HepG2 (cell line): Measurements from ENCODE around the gene C10orf120. TPM values are rescaled to one million over a fixed set of nuclear protein-coding genes. Genes with fewer than 3 reads are reported as not detected.

Source experiments
- ATAC-seq: fragments of 200-7000 bp; cut with Tn5 transposase; 3 replicates; pipeline ENCODE4 v1.9.1; 2020; ENCODE audit warnings: mild to moderate bottlenecking, moderate library complexity
- BruUV-seq: library from RNA; stranded (reverse); fragments of 400-500 nt; replicated peaks from 2 replicates; lab custom pipeline; 2021; lab: Mats Ljungman, UMichigan
- CTCF ChIA-PET: fragments of 300-600 bp; formaldehyde crosslinking; extraction: SDS; loops from one replicate; lab custom pipeline; 2021; ENCODE audit warnings: low total read pairs, inconsistent platforms, low intra/inter-chr PET ratio; lab: Yijun Ruan, JAX
- POLR2A ChIA-PET: fragments of 350-600 bp; sonication (Branson Sonifier 250); formaldehyde crosslinking; loops from one replicate; lab custom pipeline; 2020; ENCODE audit warnings: antibody characterized with exemption, inconsistent platforms; lab: Yijun Ruan, JAX
- DNase-seq: peaks from one replicate; pipeline ENCODE4 v3.0.0-alpha.2; 2015; ENCODE audit warnings: low spot score
- FAIRE-seq: peaks from 3 replicates; lab custom pipeline; 2011; peaks lifted over from hg19 to GRCh38; lab: Jason Lieb, UNC
- H2AFZ ChIP-seq: one replicate; pipeline ENCODE4 v1.6.1; 2011; ENCODE audit warnings: low read length, inconsistent platforms
- H3K27ac ChIP-seq: fragments of 300-600 bp; 3 replicates; pipeline ENCODE4 v1.8.0; 2011; ENCODE audit warnings: mixed run types, mild to moderate bottlenecking, mixed read lengths, low read length, inconsistent platforms; ENCODE audit not compliant: insufficient read depth; ENCODE audit errors: extremely low read length
- H3K27me3 ChIP-seq, 2 experiments: fragments of 200-600 bp in 1 of 2; 2 replicates in 1 of 2; 3 replicates in 1 of 2; pipeline versions ENCODE4 v1.6.0 to v1.8.0; 2011; ENCODE audit warnings: low read length in 2 of 2, mild to moderate bottlenecking in 2 of 2, moderate library complexity in 2 of 2, inconsistent platforms in 1 of 2; ENCODE audit not compliant: insufficient read depth in 2 of 2, control insufficient read depth in 1 of 2
- H3K36me3 ChIP-seq, 2 experiments: fragments of 200-600 bp in 1 of 2; replicated peaks in 1 of 2; 2 replicates in 1 of 2; 3 replicates in 1 of 2; pipeline versions ENCODE4 v1.5.1 to v1.8.0; 2011; ENCODE audit warnings: low read length in 2 of 2, inconsistent platforms in 1 of 2; ENCODE audit not compliant: insufficient read depth in 2 of 2, control insufficient read depth in 1 of 2
- H3K4me1 ChIP-seq: 2 replicates; pipeline ENCODE4 v1.5.1; 2012; ENCODE audit warnings: low read length, inconsistent platforms; ENCODE audit not compliant: insufficient read depth
- H3K4me2 ChIP-seq: 2 replicates; pipeline ENCODE4 v1.6.0; 2011; ENCODE audit warnings: low read depth, low read length, inconsistent platforms
- H3K4me3 ChIP-seq, 3 experiments: fragments of 200-600 bp in 1 of 3; sonication (generic), shearing (Covaris generic) in 1 of 3; replicated peaks in 1 of 3; 2 replicates each; pipeline ENCODE4 v1.5.1; 2011 to 2016; ENCODE audit warnings: low read length in 3 of 3, inconsistent platforms in 2 of 3, low read depth in 2 of 3, mild to moderate bottlenecking in 2 of 3, control low read depth in 1 of 3, mixed read lengths in 1 of 3; ENCODE audit not compliant: insufficient read depth in 1 of 3
- H3K79me2 ChIP-seq: one replicate; pipeline ENCODE4 v1.6.1; 2011; ENCODE audit warnings: low read length, inconsistent platforms; ENCODE audit not compliant: insufficient read depth
- H3K9ac ChIP-seq: 2 replicates; pipeline ENCODE4 v1.6.0; 2011; ENCODE audit warnings: mild to moderate bottlenecking, low read depth, low read length, inconsistent platforms; ENCODE audit not compliant: insufficient read depth
- H3K9me3 ChIP-seq: 2 replicates; pipeline ENCODE4 v1.5.1; 2012; ENCODE audit warnings: mild to moderate bottlenecking, low read length
- H4K20me1 ChIP-seq: 2 replicates; pipeline ENCODE4 v1.6.0; 2011; ENCODE audit warnings: inconsistent platforms, mild to moderate bottlenecking, low read length, moderate library complexity; ENCODE audit not compliant: insufficient read depth
- DDIT3 ChIP-seq: sonication (generic); formaldehyde crosslinking; IDR thresholded peaks from 2 replicates; pipeline ENCODE4 v1.4.0; 2020; ENCODE audit warnings: mild to moderate bottlenecking, missing genetic modification reagents
- EP300 ChIP-seq, 3 experiments: sonication (generic) in 1 of 3; formaldehyde crosslinking in 1 of 3; IDR thresholded peaks; 2 replicates each; pipeline versions ENCODE4 v1.5.1 to v1.6.1; 2011 to 2020; ENCODE audit warnings: low read depth in 2 of 3, low read length in 2 of 3, borderline replicate concordance in 1 of 3, improper control_type of control experiment in 1 of 3, mild to moderate bottlenecking in 1 of 3, missing genetic modification reagents in 1 of 3, moderate library complexity in 1 of 3
- GATA4 ChIP-seq: sonication (generic); IDR thresholded peaks from 2 replicates; pipeline ENCODE4 v1.6.1; 2016; ENCODE audit warnings: antibody characterized with exemption, low read depth, borderline replicate concordance
- MAFK ChIP-seq, 2 experiments: IDR thresholded peaks in 1 of 2; conservative IDR thresholded peaks in 1 of 2; 2 replicates each; pipeline ENCODE4 v1.6.1; 2011; ENCODE audit warnings: improper control_type of control experiment in 2 of 2, low read length in 2 of 2
- SMAD1 ChIP-seq: sonication (generic); formaldehyde crosslinking; IDR thresholded peaks from 2 replicates; pipeline ENCODE4 v1.4.0; 2020; ENCODE audit warnings: missing genetic modification reagents, low read depth, mild to moderate bottlenecking, borderline replicate concordance
- ZNF207 ChIP-seq: fragments of 450-650 bp; IDR thresholded peaks from 2 replicates; pipeline ENCODE4 v1.6.1; 2016; ENCODE audit warnings: antibody characterized with exemption, borderline replicate concordance
- ZNF260 ChIP-seq: sonication (generic); formaldehyde crosslinking; IDR thresholded peaks from 2 replicates; pipeline ENCODE4 v1.4.0; 2020; ENCODE audit warnings: missing genetic modification reagents, low read depth, mild to moderate bottlenecking, borderline replicate concordance
- ZNF775 ChIP-seq: sonication (generic); formaldehyde crosslinking; IDR thresholded peaks from 2 replicates; pipeline ENCODE4 v1.4.0; 2020; ENCODE audit warnings: missing genetic modification reagents, mild to moderate bottlenecking, moderate library complexity, borderline replicate concordance
- ZNF850 ChIP-seq: sonication (generic); formaldehyde crosslinking; conservative IDR thresholded peaks from 2 replicates; pipeline ENCODE4 v1.9.0; 2021; ENCODE audit warnings: mild to moderate bottlenecking, missing genetic modification reagents
- WGBS: methylation state at CpG from one replicate; pipeline ENCODE4 v1.1.6; 2017; ENCODE audit warnings: low lambda C conversion rate; 5-methylcytosine and 5-hydroxymethylcytosine counted together
- in situ Hi-C: cut with HindIII; loops from 2 replicates; pipeline ENCODE4 v1.10.0; 2017; ENCODE audit warnings: low pct_unique_long_range_greater_than_20kb; ENCODE audit not compliant: extremely low pct_ligation_motif_present
- intact Hi-C: fragments of 100-400 bp; cut with micrococcal nuclease; formaldehyde crosslinking; loops from one replicate; pipeline ENCODE4 v1.10.0; 2022; ENCODE audit not compliant: unreplicated experiment
- polyA plus RNA-seq, 8 experiments: library from polyadenylated mRNA; depleted of rRNA in 3 of 8; stranded (reverse) in 7 of 8; unstranded in 1 of 8; fragments of >200 nt; fragmentation: Illumina TruSeq in 4 of 8; extraction: Trizol in 4 of 8; gene quantifications; 2 replicates each; pipeline versions ENCODE4 v1.2.1 to v1.2.3, GENCODE V29; 2011 to 2016; ENCODE audit warnings: low read depth in 4 of 8, missing spikeins in 1 of 8, mixed read lengths in 1 of 8; ENCODE audit not compliant: insufficient read depth in 1 of 8
- total RNA-seq, 5 experiments: library from RNA; depleted of rRNA; stranded (reverse); fragments of >200 nt; fragmentation: Illumina TruSeq; extraction: Trizol; gene quantifications; 2 replicates each; pipeline ENCODE4 v1.2.3, GENCODE V29; 2016; ENCODE audit warnings: low read depth in 1 of 5

C10orf120 gene
- total and polyA plus RNA-seq, 2 of the 13 experiments (the other 11 are each of a cell fraction or from before 2014, with no cell fraction given), result not detected

GRCh38 chr10:122669842-122670241, 29.8 kb downstream of the C10orf120 start (continued):
- TF ChIP-seq EP300 (IDR thresholded peaks at IDR 0.05; ENCODE audit: low read depth in 2 of 2, low read length in 2 of 2), result no peak
- TF ChIP-seq EP300 (CRISPR knock-in tag; IDR thresholded peaks at IDR 0.05; ENCODE audit: borderline replicate concordance), result no peak
- TF ChIP-seq ZNF207, result no peak
- no peak for TF ChIP-seq ZNF775 (CRISPR knock-in tag)
- TF ChIP-seq MAFK (conservative IDR thresholded peaks at IDR 0.05 in 1 of 2, IDR thresholded peaks at IDR 0.05 in 1 of 2; ENCODE audit: low read length in 2 of 2), result peak; percentile 60 to 66
- TF ChIP-seq, all 625 proteins: peak for 2

- 50% methylated on average over 2 of the region's 2 CpGs for WGBS
- Histone ChIP-seq H3K36me3 (no peaks in the 10 kb centered on the region), H3K9ac (no peak overlapping the region), H3K4me3 (no peak overlapping the region), H2AFZ (no peak overlapping the region), H3K27ac (no peak overlapping the region), H3K9me3 (no peaks in the 10 kb centered on the region), H3K4me2 (no peak overlapping the region), H3K27me3 (peaks cover 1 to 33% of the 10 kb centered on the region in 2 experiments; a peak in 3 of 5 replicates), H3K79me2 (no peaks in the 10 kb centered on the region), H4K20me1 (no peaks in the 10 kb centered on the region), H3K4me1 (no peaks in the 10 kb centered on the region)
- intact Hi-C loops (no loop called here), in situ Hi-C loops (no loop called here)
- TF ChIP-seq ZNF850 (CRISPR knock-in tag), result no peak
- no peak for TF ChIP-seq GATA4
- ATAC-seq (no peak), DNase-seq (no peak), FAIRE-seq (no peak)
- ChIA-PET POLR2A (no interaction called here), CTCF (no interaction called here)
- no TSS peak for BruUV-seq
Measured at GRCh38 chr10:122669045-122669444, 30.6 kb downstream of the C10orf120 start.

GRCh38 chr10:122665946-122666345, 33.7 kb downstream of the C10orf120 start:
- H3K4me3 ChIP-seq, result no peak overlapping the region
- intact Hi-C loops, result no loop called here
- no peak overlapping the region for H3K4me2 ChIP-seq
- in situ Hi-C loops, result no loop called here
- peaks cover 0 to 32% of the 10 kb centered on the region in 2 experiments; a peak in 1 of 5 replicates for H3K27me3 ChIP-seq
- FAIRE-seq, result no peak
- no peaks in the 10 kb centered on the region for H4K20me1 ChIP-seq
- POLR2A ChIA-PET, result no interaction called here
- TF ChIP-seq ZNF260 (no peak), SMAD1 (no peak), DDIT3 (CRISPR knock-in tag) (no peak)
- TF ChIP-seq, all 625 proteins: peak for 0
- 0% methylated on average over 3 of the region's 4 CpGs for WGBS
- Histone ChIP-seq H3K79me2 (no peaks in the 10 kb centered on the region), H2AFZ (no peak overlapping the region), H3K9ac (no peak overlapping the region), H3K36me3 (no peaks in the 10 kb centered on the region), H3K27ac (no peak overlapping the region), H3K9me3 (no peaks in the 10 kb centered on the region), H3K4me1 (no peaks in the 10 kb centered on the region)
- CTCF ChIA-PET, result no interaction called here
- DNase-seq, result no peak
- no peak for ATAC-seq
- BruUV-seq, result no TSS peak
